Brain microvascular endothelial cell (primary cell): Measurements from ENCODE around the gene DDX39B.
"Not testable (repeated sequence)": the region's sequence is repeated elsewhere in the genome, so short reads cannot be mapped to it uniquely, and the experiment has no call there.

ENCODE experiments used
- DNase-seq: peaks from one replicate; pipeline ENCODE4 v3.0.0-alpha.2; 2020
- H3K27ac ChIP-seq: fragments of 250-450 bp; sonication (Bioruptor Pico); 2 replicates; pipeline ENCODE4 v1.5.1; 2020; ENCODE audit warnings: mild to moderate bottlenecking, moderate library complexity
- H3K27me3 ChIP-seq: fragments of 250-450 bp; sonication (Bioruptor Pico); replicated peaks from 2 replicates; pipeline ENCODE4 v1.5.1; 2020; ENCODE audit warnings: mild to moderate bottlenecking
- H3K36me3 ChIP-seq: fragments of 250-450 bp; sonication (Bioruptor Pico); replicated peaks from 2 replicates; pipeline ENCODE4 v1.5.1; 2020; ENCODE audit warnings: mild to moderate bottlenecking
- H3K4me3 ChIP-seq: 2 replicates; pipeline ENCODE4 v1.5.1; 2011; ENCODE audit warnings: low read depth, mild to moderate bottlenecking, control low read depth, low read length, moderate library complexity
- CTCF ChIP-seq: IDR thresholded peaks from 2 replicates; pipeline ENCODE4 v1.5.1; 2011; ENCODE audit warnings: low read depth, mild to moderate bottlenecking, moderate library complexity, low read length, control low read depth, inconsistent platforms; ENCODE audit errors: missing control alignments
- in situ Hi-C: cut with HindIII; loops from 2 replicates; pipeline ENCODE4 v1.10.0; 2017; ENCODE audit warnings: low sequenced_read_pairs, low pct_ligation_motif_present

DDX39B gene

GRCh38 chr6:31521835-31522234, 20.0 kb downstream of the DDX39B start:
- DNase-seq, result no peak
- H3K36me3 ChIP-seq, result no peaks in the 10 kb centered on the region
- H3K27me3 ChIP-seq, result no peaks in the 10 kb centered on the region
- in situ Hi-C loops, result no loop called here
- no peak overlapping the region for H3K4me3 ChIP-seq
- no peak overlapping the region for H3K27ac ChIP-seq
- no peak for TF ChIP-seq CTCF

- in situ Hi-C loops, result no loop called here
These were observed 28.2 kb downstream of the DDX39B start for GRCh38 chr6:31513456-31514165.

GRCh38 chr6:31510007-31510406, 31.8 kb downstream of the DDX39B start:
- no peaks in the 10 kb centered on the region for H3K27me3 ChIP-seq
- DNase-seq, result no peak
- in situ Hi-C loops, result no loop called here
- no peak for TF ChIP-seq CTCF
- peaks cover 18% of the 10 kb centered on the region for H3K36me3 ChIP-seq
- no peak overlapping the region for H3K27ac ChIP-seq
- H3K4me3 ChIP-seq, result no peak overlapping the region

More at GRCh38 chr6:31513456-31514165, 28.2 kb downstream of the DDX39B start:
- TF ChIP-seq CTCF, result no peak
- Histone ChIP-seq H3K27ac (no peak overlapping the region), H3K27me3 (no peaks in the 10 kb centered on the region), H3K36me3 (peaks cover 9% of the 10 kb centered on the region), H3K4me3 (no peak overlapping the region)
- no peak for DNase-seq

- H3K27ac ChIP-seq, in situ Hi-C loops, DNase-seq, H3K27me3 ChIP-seq, H3K4me3 ChIP-seq: not testable (repeated sequence)
- H3K36me3 ChIP-seq, result peaks cover 18% of the 10 kb centered on the region
These were observed 32.8 kb downstream of the DDX39B start for GRCh38 chr6:31509036-31509435.

GRCh38 chr6:31502586-31502985, 39.2 kb downstream of the DDX39B start:
- no peak overlapping the region for H3K4me3 ChIP-seq
- no peak for TF ChIP-seq CTCF
- in situ Hi-C loops, result no loop called here
- no peak overlapping the region for H3K27ac ChIP-seq
- DNase-seq, result no peak
- peaks cover 6% of the 10 kb centered on the region for H3K36me3 ChIP-seq
- H3K27me3 ChIP-seq, result no peaks in the 10 kb centered on the region

- in situ Hi-C loops, DNase-seq, H3K36me3 ChIP-seq, H3K27me3 ChIP-seq, H3K27ac ChIP-seq, H3K4me3 ChIP-seq: not testable (repeated sequence)
These were observed 42.2 kb downstream of the DDX39B start for GRCh38 chr6:31499648-31500047.

- peak overlapping the region; percentile 47 for H3K4me3 ChIP-seq
- in situ Hi-C loops, result no loop called here
These were observed 43.1 kb downstream of the DDX39B start for GRCh38 chr6:31498748-31499147.

More at GRCh38 chr6:31498748-31499147, 43.1 kb downstream of the DDX39B start:
- no peak for DNase-seq
- Histone ChIP-seq H3K27ac (no peak overlapping the region), H3K27me3 (no peaks in the 10 kb centered on the region), H3K36me3 (no peaks in the 10 kb centered on the region)
- no peak for TF ChIP-seq CTCF
